WERI-Rb-1 (cell line): ENCODE measurements around the gene FUT6.
A peak's percentile ranks its signal among the peaks of the same experiment; 100 is the strongest.

Experiments
- DNase-seq: peaks from one replicate; pipeline ENCODE4 v3.0.0-alpha.2; 2020
- H3K27ac ChIP-seq: fragments of 250-450 bp; sonication (Bioruptor Pico); 2 replicates; pipeline ENCODE4 v1.5.1; 2020; ENCODE audit warnings: mild to moderate bottlenecking, moderate library complexity
- H3K27me3 ChIP-seq: fragments of 250-450 bp; sonication (Bioruptor Pico); 2 replicates; pipeline ENCODE4 v1.5.1; 2021; ENCODE audit warnings: mild to moderate bottlenecking, low read depth, moderate library complexity; ENCODE audit not compliant: insufficient read depth, severe bottlenecking
- H3K36me3 ChIP-seq: fragments of 250-450 bp; sonication (Bioruptor Pico); 2 replicates; pipeline ENCODE4 v1.5.1; 2020; ENCODE audit warnings: mild to moderate bottlenecking, moderate library complexity
- H3K4me3 ChIP-seq: 2 replicates; pipeline ENCODE4 v1.5.1; 2011; ENCODE audit warnings: low read depth, mild to moderate bottlenecking, control low read depth, low read length
- H3K9me3 ChIP-seq: fragments of 250-450 bp; sonication (Bioruptor Pico); 2 replicates; pipeline ENCODE4 v1.5.1; 2021; ENCODE audit warnings: mild to moderate bottlenecking, moderate library complexity; ENCODE audit not compliant: severe bottlenecking
- TF ChIP-seq, protein P1 (sequence below): IDR thresholded peaks from 2 replicates; pipeline ENCODE4 v1.5.1; 2011; ENCODE audit warnings: low read depth, mild to moderate bottlenecking, control low read depth, inconsistent platforms, low read length

FUT6 gene

GRCh38 chr19:5817218-5817617 is 22.3 kb downstream of the FUT6 start:
- Histone ChIP-seq H3K27me3 (no peaks in the 10 kb centered on the region), H3K36me3 (no peaks in the 10 kb centered on the region), H3K27ac (no peak overlapping the region), H3K9me3 (no peaks in the 10 kb centered on the region), H3K4me3 (no peak overlapping the region)
- DNase-seq = no peak
- TF ChIP-seq, protein P1, sequence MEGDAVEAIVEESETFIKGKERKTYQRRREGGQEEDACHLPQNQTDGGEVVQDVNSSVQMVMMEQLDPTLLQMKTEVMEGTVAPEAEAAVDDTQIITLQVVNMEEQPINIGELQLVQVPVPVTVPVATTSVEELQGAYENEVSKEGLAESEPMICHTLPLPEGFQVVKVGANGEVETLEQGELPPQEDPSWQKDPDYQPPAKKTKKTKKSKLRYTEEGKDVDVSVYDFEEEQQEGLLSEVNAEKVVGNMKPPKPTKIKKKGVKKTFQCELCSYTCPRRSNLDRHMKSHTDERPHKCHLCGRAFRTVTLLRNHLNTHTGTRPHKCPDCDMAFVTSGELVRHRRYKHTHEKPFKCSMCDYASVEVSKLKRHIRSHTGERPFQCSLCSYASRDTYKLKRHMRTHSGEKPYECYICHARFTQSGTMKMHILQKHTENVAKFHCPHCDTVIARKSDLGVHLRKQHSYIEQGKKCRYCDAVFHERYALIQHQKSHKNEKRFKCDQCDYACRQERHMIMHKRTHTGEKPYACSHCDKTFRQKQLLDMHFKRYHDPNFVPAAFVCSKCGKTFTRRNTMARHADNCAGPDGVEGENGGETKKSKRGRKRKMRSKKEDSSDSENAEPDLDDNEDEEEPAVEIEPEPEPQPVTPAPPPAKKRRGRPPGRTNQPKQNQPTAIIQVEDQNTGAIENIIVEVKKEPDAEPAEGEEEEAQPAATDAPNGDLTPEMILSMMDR = no peak

DNA sequence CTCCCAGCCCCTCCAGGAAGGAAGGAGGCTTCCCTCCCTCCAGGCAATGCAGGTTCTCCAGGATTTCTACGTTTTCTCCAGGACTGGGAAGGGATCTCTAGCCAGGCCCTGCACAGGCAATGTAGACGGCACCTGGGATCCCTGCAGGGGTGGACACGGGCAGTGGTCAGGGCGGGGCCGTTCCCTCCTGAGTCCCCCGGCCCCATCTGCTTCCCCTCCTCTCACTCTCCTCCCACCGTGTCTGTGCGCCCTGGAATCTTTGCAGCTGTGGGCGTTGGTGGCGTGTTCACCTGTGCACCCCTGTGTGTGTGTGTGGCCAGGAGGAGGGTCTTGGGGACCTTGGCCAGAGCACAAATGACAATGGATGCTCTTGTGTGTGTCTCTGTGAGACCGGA is 24.7 kb downstream of the FUT6 start:
- no peaks in the 10 kb centered on the region for H3K9me3 ChIP-seq
- 0 out of 2 replicates have a peak overlapping the region, but pooled peaks have one; percentile 0 for H3K27ac ChIP-seq
- H3K4me3 ChIP-seq = no peak overlapping the region
- TF ChIP-seq, protein P1 = no peak
- no peaks in the 10 kb centered on the region for H3K36me3 ChIP-seq
- H3K27me3 ChIP-seq = no peaks in the 10 kb centered on the region
- DNase-seq = peak; percentile 35

DNA sequence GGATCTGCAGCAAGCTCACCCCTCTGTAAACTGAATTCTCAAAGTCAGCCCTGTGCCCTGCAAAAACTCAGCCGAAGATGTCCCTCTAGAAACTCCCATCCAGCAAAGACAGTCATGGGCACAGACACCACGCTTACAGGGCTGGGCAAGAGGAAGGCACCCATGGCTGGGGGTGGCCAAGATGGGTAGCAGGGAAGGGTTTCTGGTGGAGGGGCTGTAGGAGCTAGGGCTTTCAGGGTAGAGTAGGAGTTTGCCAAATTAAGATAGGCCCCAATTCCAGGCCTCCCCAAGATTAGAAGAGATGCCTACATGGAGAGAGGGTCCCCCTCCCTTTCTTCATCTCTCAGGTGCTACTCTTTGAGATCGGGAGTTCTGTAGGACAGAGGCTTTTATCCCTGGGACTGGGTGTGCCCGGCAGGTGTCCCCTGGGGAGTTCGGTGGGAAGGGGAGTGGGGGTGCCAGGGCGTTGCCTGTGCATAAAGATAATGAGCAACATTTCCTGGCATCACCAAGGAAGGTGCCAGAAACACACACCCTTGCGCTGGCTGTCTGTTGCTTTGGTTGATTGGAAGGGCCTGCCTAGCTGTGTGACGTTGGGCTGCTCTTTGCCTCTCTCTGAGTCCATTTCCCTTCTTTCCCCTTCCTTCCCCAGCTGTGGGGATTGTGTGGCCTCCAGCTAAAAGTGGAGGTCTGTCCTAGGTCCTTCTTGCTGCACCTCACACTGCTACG is 25.2 kb downstream of the FUT6 start:
- Histone ChIP-seq H3K9me3 (no peaks in the 10 kb centered on the region), H3K36me3 (no peaks in the 10 kb centered on the region)
- TF ChIP-seq, protein P1 = no peak

GRCh38 chr19:5811117-5811516 is 28.4 kb downstream of the FUT6 start:
- Histone ChIP-seq H3K36me3 (no peaks in the 10 kb centered on the region), H3K9me3 (no peaks in the 10 kb centered on the region), H3K27ac (no peak overlapping the region), H3K4me3 (no peak overlapping the region), H3K27me3 (no peaks in the 10 kb centered on the region)
- TF ChIP-seq, protein P1 = no peak
- DNase-seq = no peak

More for the DNA sequence above, 25.2 kb downstream of the FUT6 start:
- Histone ChIP-seq H3K4me3 (no peak overlapping the region), H3K27ac (0 out of 2 replicates have a peak overlapping the region, but pooled peaks have one; percentile 0), H3K27me3 (no peaks in the 10 kb centered on the region)
- no peak for DNase-seq

DNA sequence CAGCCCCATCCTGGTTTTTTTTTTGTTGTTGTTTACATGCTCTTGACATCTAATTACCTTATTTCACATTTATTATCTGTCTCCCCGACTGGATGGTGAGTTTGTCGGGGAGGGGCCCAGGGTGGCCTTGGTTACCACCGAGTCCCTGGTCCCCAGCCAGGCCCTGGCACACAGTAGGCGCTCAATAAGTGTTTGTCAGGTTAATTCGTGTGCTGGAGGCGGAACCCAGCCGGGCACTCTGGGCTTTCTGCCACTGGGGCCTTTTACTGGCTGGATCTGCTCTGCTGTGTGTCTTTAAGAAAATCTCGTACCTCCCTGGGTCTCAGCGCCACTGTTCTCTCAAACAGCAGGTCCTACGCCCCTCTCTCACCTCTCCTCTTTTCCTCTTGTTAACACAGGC is 30.0 kb downstream of the FUT6 start:
- TF ChIP-seq, protein P1 = no peak
- no peak for DNase-seq
- H3K9me3 ChIP-seq = no peaks in the 10 kb centered on the region
- no peak overlapping the region for H3K27ac ChIP-seq
- H3K36me3 ChIP-seq = no peaks in the 10 kb centered on the region
- H3K4me3 ChIP-seq = no peak overlapping the region
- no peaks in the 10 kb centered on the region for H3K27me3 ChIP-seq

- DNase-seq = no peak
- Histone ChIP-seq H3K27ac (no peak overlapping the region), H3K36me3 (no peaks in the 10 kb centered on the region), H3K9me3 (no peaks in the 10 kb centered on the region), H3K27me3 (no peaks in the 10 kb centered on the region), H3K4me3 (no peak overlapping the region)
- TF ChIP-seq, protein P1 = no peak
Measured at GRCh38 chr19:5809053-5809452, 30.4 kb downstream of the FUT6 start.
